Measurements from ENCODE around the gene PIEZO1.

The PIEZO1 gene

GRCh38 chr16:88737298-88738150 is 47.5 kb downstream of the PIEZO1 start:
- peak; percentile 88 for DNase-seq (ENCODE audit: low spot score)

GRCh38 chr16:88736496-88736895 is 48.5 kb downstream of the PIEZO1 start:
- no peak for DNase-seq (ENCODE audit: low spot score)

- DNase-seq (ENCODE audit: low spot score) = no peak
Measured at GRCh38 chr16:88736088-88736487, 48.9 kb downstream of the PIEZO1 start.

GRCh38 chr16:88735616-88736015 is 49.4 kb downstream of the PIEZO1 start:
- no peak for DNase-seq (ENCODE audit: low spot score)

- DNase-seq (ENCODE audit: low spot score) = no peak
Measured at GRCh38 chr16:88735121-88735520, 49.9 kb downstream of the PIEZO1 start.

GRCh38 chr16:88734361-88734728 is 50.7 kb downstream of the PIEZO1 start:
- DNase-seq (ENCODE audit: low spot score) = no peak

GRCh38 chr16:88733630-88734360 is 51.2 kb downstream of the PIEZO1 start:
- DNase-seq (ENCODE audit: low spot score) = no peak

- no peak for DNase-seq (ENCODE audit: low spot score)
Measured at GRCh38 chr16:88732961-88733294, 52.1 kb downstream of the PIEZO1 start.

- no peak for DNase-seq (ENCODE audit: low spot score)
Measured at GRCh38 chr16:88732172-88732960, 52.7 kb downstream of the PIEZO1 start.

GRCh38 chr16:88731699-88732098 is 53.3 kb downstream of the PIEZO1 start:
- DNase-seq (ENCODE audit: low spot score) = peak; percentile 74

GRCh38 chr16:88730632-88731607 is 54.1 kb downstream of the PIEZO1 start:
- no peak for DNase-seq (ENCODE audit: low spot score)

- no peak for DNase-seq (ENCODE audit: low spot score)
Measured at GRCh38 chr16:88727871-88728270, 57.1 kb downstream of the PIEZO1 start.

GRCh38 chr16:88726981-88727380 is 58.0 kb downstream of the PIEZO1 start:
- DNase-seq (ENCODE audit: low spot score) = no peak

GRCh38 chr16:88726408-88726749 is 58.6 kb downstream of the PIEZO1 start:
- DNase-seq (ENCODE audit: low spot score) = no peak

GRCh38 chr16:88725609-88726407 is 59.2 kb downstream of the PIEZO1 start:
- DNase-seq (ENCODE audit: low spot score) = no peak

- DNase-seq (ENCODE audit: low spot score) = no peak
Measured at GRCh38 chr16:88724855-88725555, 60.0 kb downstream of the PIEZO1 start.

- no peak for DNase-seq (ENCODE audit: low spot score)
Measured at GRCh38 chr16:88723911-88724310, 61.1 kb downstream of the PIEZO1 start.

- DNase-seq (ENCODE audit: low spot score) = no peak
Measured at GRCh38 chr16:88723507-88723887, 61.5 kb downstream of the PIEZO1 start.

GRCh38 chr16:88722784-88723506 is 62.1 kb downstream of the PIEZO1 start:
- no peak for DNase-seq (ENCODE audit: low spot score)
